Stimulated activated CD8-positive, alpha-beta memory T cell treated with anti-CD3 and anti-CD28 coated beads, Interleukin-7, amount 100 ng/mL, for 24 hours (primary cell): ENCODE measurements around the gene TUBGCP2.
"Not testable (repeated sequence)": the region's sequence is repeated elsewhere in the genome, so short reads cannot be mapped to it uniquely, and the experiment has no call there.

ENCODE experiments used
- DNase-seq: peaks from one replicate; pipeline ENCODE4 v3.0.0-alpha.2; 2020; ENCODE audit warnings: low read depth

TUBGCP2 gene

DNA sequence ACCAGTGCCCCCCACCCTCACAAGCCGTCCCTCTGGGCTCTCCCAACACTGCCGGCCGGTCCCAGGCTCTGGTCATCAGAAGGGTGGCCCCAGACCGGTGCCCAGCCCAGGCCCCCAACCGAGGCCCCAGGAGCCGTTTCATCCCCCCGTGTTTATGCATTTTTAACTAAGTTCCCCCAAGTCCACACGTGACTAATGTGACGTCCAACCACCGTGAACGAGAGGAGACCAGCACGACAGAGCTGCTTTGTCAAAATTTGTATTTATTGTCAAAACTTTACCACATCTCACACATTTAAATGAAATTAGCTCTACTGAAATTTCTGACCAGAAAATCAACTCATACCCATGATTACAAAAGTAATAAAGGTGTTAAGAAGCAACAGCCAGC lies 62.4 kb downstream of the TUBGCP2 start:
- no peak for DNase-seq

GRCh38 chr10:133245439-133246235 lies 63.0 kb downstream of the TUBGCP2 start:
- no peak for DNase-seq

DNA sequence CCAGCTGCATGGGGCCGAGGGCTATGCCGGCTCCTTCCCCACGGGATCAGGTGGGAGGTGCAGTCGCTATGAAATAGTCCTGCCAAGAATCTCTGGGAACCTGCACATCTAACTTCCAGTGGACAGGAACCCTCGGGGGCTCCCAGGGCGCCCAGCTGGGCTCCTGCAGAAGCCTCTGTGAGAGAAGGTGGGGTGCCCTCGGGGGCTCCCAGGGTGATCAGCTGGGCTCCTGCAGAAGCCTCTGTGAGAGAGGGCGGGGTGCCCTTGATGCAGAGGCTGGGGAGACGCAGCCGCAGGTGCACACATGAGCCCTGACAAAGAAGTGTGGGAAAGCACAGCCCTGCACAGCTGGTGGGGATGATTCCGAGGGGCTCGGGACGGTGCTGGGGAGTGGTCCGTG lies 65.1 kb downstream of the TUBGCP2 start:
- DNase-seq: no peak

GRCh38 chr10:133242611-133243356 lies 65.9 kb downstream of the TUBGCP2 start:
- DNase-seq: no peak

DNA sequence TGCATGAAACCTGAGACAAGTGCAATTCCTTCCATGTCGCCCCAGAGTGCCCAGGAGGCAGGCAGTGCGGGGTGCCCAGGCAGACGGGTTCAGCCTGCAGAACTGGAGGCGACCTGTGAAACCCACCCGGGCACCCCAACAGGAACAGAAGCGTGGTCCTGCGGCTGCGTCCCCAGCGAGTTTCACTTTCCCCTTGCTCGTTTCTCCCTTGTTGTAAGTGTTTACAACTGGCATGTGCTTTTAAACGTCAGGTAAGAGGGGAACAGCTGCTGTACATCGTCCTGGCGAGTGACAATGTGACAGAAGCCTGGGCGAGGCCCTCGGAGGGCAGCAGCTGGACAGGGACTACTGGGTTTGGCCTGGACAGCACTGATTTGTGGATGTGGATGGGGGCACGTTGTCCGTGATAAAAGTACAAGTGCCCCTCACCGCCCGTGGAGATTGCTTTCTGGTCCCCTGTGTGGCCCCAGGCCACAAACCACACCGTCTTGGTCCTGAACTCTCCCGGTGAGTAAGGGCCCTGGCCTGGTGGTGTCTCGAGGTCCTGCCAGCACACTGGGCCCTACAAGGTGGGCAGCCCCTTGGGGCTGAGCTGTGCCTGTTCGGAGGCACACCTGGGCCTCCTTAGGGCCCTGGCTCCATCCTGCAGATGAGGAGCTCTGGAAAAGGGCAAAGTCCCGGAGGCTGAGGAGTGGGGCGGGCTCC lies 67.0 kb downstream of the TUBGCP2 start:
- DNase-seq: no peak

GRCh38 chr10:133239990-133240389 lies 68.7 kb downstream of the TUBGCP2 start:
- no peak for DNase-seq

DNA sequence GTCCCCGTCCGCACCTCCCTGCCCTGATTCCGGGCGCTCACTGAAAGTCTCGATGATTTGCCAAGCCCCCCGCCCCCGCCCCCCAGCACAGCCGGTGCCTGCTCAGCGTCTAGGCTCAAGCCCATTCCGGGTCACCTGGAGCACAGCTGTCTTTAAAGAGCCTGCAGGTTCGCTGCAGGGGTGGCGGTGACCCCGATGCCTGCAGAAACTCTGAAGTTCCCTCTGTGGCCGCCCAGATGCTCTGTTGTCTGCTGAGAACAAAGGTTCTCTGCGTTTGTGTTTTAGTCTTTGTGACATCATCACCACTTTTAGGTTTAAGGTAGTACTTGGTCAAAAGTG lies 70.2 kb downstream of the TUBGCP2 start:
- DNase-seq: no peak

DNA sequence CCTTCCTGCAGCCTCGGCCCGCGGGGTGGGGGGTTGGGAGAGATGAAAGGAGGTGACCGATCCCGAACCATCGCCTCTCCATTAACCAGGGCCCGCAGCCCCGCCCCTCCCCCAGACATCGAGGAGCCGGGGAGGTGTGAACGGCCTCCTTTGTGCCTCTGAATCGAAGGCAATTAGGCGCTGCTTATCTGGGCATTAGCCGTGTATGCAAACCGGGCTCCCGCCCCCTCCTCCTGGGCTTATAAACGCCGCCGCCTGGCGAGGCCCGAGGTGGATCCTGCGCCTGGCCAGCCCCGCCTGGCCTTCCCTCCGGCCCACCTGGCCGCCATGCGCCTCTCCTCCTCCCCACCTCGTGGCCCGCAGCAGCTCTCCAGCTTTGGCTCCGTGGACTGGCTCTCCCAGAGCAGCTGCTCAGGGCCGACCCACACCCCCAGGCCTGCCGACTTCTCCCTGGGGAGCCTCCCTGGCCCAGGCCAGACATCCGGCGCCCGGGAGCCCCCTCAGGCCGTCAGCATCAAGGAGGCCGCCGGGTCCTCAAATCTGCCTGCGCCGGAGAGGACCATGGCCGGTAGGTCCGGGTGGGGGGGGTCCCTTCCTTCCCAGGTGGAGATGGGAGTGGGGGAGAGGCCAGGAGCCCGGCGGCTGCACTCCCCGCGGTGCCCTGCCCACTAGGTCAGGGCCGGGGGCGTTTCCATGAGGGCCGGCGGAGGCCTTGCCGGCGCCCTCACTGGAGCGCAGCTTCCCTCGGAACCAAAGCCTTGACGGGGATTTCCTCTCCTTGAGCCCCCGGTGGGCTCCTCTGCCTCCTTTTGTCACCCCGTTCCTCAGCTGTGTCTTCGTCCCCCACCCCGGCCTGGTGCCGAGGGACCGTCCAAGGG lies 70.8 kb downstream of the TUBGCP2 start, which contains the start of gene VENTX:
TSS of gene VENTX (plus strand) at position 268 of the 878 bp plus-strand sequence. CDS start at position 328, 60 bp downstream.
- DNase-seq: no peak

DNA sequence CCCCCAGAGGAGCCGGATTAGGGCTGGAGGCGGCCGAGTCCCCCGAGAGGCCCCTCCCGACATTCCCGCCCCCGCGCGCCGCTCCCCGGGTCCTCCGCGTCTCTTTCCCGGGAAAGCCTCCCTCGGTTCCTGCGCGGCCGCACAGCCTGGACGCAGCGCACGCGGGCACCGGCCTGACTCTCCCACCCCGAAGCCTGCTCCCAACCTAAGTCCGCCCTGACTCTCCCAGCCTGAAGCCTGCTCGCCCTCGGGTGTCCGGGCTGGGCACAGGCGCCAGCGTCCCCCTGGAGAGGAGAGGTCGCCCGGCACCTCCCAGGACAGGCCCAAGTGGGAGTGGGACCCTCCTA lies 71.5 kb downstream of the TUBGCP2 start:
- DNase-seq: no peak

- DNase-seq: no peak
Observed at GRCh38 chr10:133236401-133237240, 72.1 kb downstream of the TUBGCP2 start.

GRCh38 chr10:133235932-133236331 lies 72.7 kb downstream of the TUBGCP2 start:
- no peak for DNase-seq

GRCh38 chr10:133235265-133235855 lies 73.3 kb downstream of the TUBGCP2 start:
- no peak for DNase-seq

- not testable (repeated sequence) for DNase-seq
Observed at GRCh38 chr10:133234796-133235195, 73.9 kb downstream of the TUBGCP2 start.

- no peak for DNase-seq
Observed at GRCh38 chr10:133231946-133232574, 76.6 kb downstream of the TUBGCP2 start.

DNA sequence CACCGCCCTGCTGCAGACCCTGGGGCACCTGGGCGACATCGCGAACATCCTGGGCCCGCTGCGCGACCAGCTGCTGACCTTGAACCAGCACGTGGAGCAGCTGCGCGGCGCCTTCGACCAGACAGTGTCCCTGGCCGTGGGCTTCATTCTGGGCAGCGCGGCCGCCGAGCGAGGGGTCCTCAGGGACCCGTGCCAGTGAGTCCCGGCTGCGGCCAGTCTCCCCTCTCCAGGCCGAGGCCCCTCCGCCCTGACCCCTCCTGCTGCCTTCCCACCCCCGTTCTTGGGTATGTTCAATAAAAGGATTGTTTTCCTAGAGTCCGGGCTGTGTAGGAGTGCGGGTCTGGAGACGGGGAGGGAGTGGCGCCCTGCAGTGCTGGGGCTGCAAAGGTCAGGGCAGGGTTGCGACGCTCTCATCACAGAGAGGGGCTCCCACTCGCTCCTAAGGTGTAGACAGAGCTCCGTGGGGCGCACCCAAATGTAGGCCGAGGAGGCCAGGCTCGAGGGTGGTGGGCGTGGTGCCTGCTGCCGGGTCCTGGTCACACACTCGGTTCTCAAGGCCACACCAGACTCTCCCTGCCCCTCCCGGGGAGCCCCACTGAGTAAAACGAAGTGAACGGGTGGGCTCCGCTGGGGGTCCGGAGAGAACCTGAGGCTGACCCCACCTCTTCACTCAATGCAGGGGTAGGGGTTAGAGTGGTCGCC lies 77.3 kb downstream of the TUBGCP2 start:
- no peak for DNase-seq

GRCh38 chr10:133230387-133231195 lies 78.1 kb downstream of the TUBGCP2 start:
- no peak for DNase-seq

GRCh38 chr10:133230044-133230361 lies 78.7 kb downstream of the TUBGCP2 start, which contains the start of gene UTF1:
UTF1 (plus strand) TSS chr10:133230217; CDS start chr10:133230289, 72 bp downstream.
- no peak for DNase-seq

DNA sequence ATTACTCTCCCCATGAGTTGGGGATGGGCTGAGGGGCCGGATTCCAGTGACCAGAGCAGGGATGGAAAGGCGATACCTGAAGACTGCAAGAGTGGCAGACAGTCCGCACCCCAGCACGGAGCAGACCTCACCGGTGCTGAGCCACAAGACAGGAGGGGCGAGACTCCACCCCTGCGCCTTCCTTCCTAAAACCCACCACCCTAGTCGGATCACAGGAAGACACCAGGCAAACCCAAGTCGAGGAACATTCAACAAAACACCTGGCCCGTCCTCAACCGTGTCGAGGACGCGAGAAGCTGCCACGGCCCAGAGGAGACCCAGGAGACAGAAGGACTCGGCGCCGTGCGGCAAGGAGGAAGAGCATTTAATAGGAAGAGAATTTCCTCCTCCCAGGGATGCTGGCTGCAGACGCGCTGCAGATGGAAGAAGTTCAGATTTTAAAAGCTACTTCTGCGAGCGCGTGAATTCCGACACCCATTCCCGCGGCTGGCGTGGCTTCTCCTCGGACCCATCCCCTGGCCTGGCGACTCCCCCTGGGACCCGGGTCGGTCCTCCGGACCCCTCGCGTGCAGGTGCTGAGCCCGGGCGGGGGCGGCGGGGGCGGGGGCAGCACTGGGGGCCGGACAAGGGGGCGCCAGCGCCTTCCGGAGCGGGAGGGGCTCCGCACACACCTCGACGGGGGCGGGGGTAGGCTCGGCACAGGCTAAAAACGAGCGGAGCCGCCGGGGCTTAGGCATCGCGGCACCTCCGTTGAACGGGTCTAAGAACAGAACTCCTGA lies 79.2 kb downstream of the TUBGCP2 start:
- no peak for DNase-seq
